Measurements from ENCODE around the gene IL1RAPL1.

IL1RAPL1 gene

GRCh38 chrX:29237972-29238371, 650.7 kb downstream of the IL1RAPL1 start:
- no peaks in the 10 kb centered on the region for H3K36me3 ChIP-seq (ENCODE audit: control insufficient read depth, insufficient read depth, low read length)
- peaks cover 31% of the 10 kb centered on the region; the same call in 1 of the 2 replicates for H3K27me3 ChIP-seq (ENCODE audit: control insufficient read depth, insufficient read depth, low read length)
- H3K9ac ChIP-seq (ENCODE audit: low read length): no peak overlapping the region
- H3K4me3 ChIP-seq (ENCODE audit: low read depth, low read length): no peak overlapping the region
- H3K9me3 ChIP-seq (ENCODE audit: control insufficient read depth, insufficient read depth, low read depth, low read length): no peaks in the 10 kb centered on the region
- H3K4me1 ChIP-seq (ENCODE audit: control insufficient read depth, insufficient read depth, low read length): no peaks in the 10 kb centered on the region
- H3K27ac ChIP-seq (ENCODE audit: low read depth, low read length): no peak overlapping the region

DNA sequence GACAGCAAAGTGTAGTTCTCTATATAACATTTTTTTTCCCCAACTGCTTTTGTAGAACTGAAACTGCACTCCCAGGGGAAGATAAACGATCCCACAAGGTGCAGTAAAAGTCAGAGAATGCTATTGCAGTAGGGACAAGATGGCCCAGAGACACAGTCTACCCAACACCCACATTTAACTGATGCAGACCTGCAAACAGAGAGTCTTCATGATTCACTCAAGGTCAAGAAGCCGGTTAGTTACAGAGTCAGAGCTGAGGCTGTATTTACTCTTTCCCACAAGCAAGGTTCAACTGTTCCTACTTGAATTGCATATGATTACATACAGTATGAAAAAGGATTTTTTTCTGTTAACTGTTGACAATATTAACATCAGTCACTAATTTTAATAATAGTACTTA, 654.6 kb downstream of the IL1RAPL1 start:
- Histone ChIP-seq H3K27ac (ENCODE audit: low read depth, low read length) (no peak overlapping the region), H3K36me3 (ENCODE audit: control insufficient read depth, insufficient read depth, low read length) (no peaks in the 10 kb centered on the region), H3K27me3 (ENCODE audit: control insufficient read depth, insufficient read depth, low read length) (peaks cover 5% of the 10 kb centered on the region; the same call in 1 of the 2 replicates), H3K9me3 (ENCODE audit: control insufficient read depth, insufficient read depth, low read depth, low read length) (no peaks in the 10 kb centered on the region), H3K4me1 (ENCODE audit: control insufficient read depth, insufficient read depth, low read length) (no peaks in the 10 kb centered on the region), H3K9ac (ENCODE audit: low read length) (no peak overlapping the region), H3K4me3 (ENCODE audit: low read depth, low read length) (no peak overlapping the region)

DNA sequence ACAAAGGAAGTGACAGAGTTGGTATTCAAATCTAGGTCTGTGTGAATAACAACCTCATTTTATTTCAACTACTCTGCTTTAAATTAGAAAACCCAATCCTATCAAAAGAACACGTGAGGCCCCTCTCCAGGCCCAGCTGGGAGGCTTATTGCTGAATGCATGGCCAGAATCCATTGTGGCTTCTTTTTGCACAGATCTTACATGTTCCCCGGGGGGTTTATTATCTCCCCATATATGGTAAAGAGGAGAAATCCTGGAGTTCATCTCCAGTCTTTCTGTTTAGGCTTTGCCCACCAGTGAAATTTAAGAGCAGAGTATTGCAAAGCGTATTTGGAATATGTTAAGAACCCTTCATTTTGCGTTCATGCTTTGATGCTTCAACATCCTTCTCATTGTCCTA, 655.6 kb downstream of the IL1RAPL1 start:
- Histone ChIP-seq H3K9ac (ENCODE audit: low read length) (no peak overlapping the region), H3K9me3 (ENCODE audit: control insufficient read depth, insufficient read depth, low read depth, low read length) (no peaks in the 10 kb centered on the region), H3K27ac (ENCODE audit: low read depth, low read length) (no peak overlapping the region), H3K36me3 (ENCODE audit: control insufficient read depth, insufficient read depth, low read length) (no peaks in the 10 kb centered on the region), H3K4me1 (ENCODE audit: control insufficient read depth, insufficient read depth, low read length) (no peaks in the 10 kb centered on the region), H3K4me3 (ENCODE audit: low read depth, low read length) (no peak overlapping the region), H3K27me3 (ENCODE audit: control insufficient read depth, insufficient read depth, low read length) (no peaks in the 10 kb centered on the region; the same call in 1 of the 2 replicates)

- H3K36me3 ChIP-seq (ENCODE audit: control insufficient read depth, insufficient read depth, low read length): no peaks in the 10 kb centered on the region
Measured at GRCh38 chrX:29243942-29244341, 656.7 kb downstream of the IL1RAPL1 start.

GRCh38 chrX:29254515-29254914, 667.3 kb downstream of the IL1RAPL1 start:
- H3K9me3 ChIP-seq (ENCODE audit: control insufficient read depth, insufficient read depth, low read depth, low read length): no peaks in the 10 kb centered on the region
- no peak overlapping the region for H3K4me3 ChIP-seq (ENCODE audit: low read depth, low read length)
- no peak overlapping the region for H3K9ac ChIP-seq (ENCODE audit: low read length)
- H3K27me3 ChIP-seq (ENCODE audit: control insufficient read depth, insufficient read depth, low read length): no peaks in the 10 kb centered on the region; the same call in 1 of the 2 replicates
- no peak overlapping the region for H3K27ac ChIP-seq (ENCODE audit: low read depth, low read length)
- no peaks in the 10 kb centered on the region for H3K36me3 ChIP-seq (ENCODE audit: control insufficient read depth, insufficient read depth, low read length)
- H3K4me1 ChIP-seq (ENCODE audit: control insufficient read depth, insufficient read depth, low read length): no peaks in the 10 kb centered on the region

More at GRCh38 chrX:29243942-29244341, 656.7 kb downstream of the IL1RAPL1 start:
- Histone ChIP-seq H3K27me3 (ENCODE audit: control insufficient read depth, insufficient read depth, low read length) (no peaks in the 10 kb centered on the region; the same call in 1 of the 2 replicates), H3K9ac (ENCODE audit: low read length) (no peak overlapping the region), H3K9me3 (ENCODE audit: control insufficient read depth, insufficient read depth, low read depth, low read length) (no peaks in the 10 kb centered on the region), H3K27ac (ENCODE audit: low read depth, low read length) (no peak overlapping the region), H3K4me1 (ENCODE audit: control insufficient read depth, insufficient read depth, low read length) (no peaks in the 10 kb centered on the region), H3K4me3 (ENCODE audit: low read depth, low read length) (no peak overlapping the region)

DNA sequence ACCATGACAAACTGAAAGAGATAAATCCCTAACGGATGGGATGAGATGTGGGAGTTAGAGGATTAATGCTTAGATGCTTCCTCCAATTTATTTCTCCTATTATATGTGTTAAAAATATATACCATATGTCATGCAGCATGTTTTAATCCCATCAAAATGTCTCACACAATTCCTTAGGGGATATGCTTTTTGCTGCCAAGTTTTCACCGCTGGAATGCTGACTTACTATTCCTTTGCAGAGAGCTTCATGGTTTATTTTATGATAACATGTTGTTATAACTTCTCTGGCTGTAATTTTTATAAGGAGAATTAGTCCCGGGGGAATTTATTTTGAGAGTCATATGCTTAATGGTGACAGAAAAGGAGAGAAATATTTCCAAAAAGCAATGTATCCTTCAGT, 670.3 kb downstream of the IL1RAPL1 start:
- no peaks in the 10 kb centered on the region for H3K36me3 ChIP-seq (ENCODE audit: control insufficient read depth, insufficient read depth, low read length)
- H3K4me1 ChIP-seq (ENCODE audit: control insufficient read depth, insufficient read depth, low read length): no peaks in the 10 kb centered on the region
- H3K9ac ChIP-seq (ENCODE audit: low read length): no peak overlapping the region
- H3K4me3 ChIP-seq (ENCODE audit: low read depth, low read length): no peak overlapping the region
- no peak overlapping the region for H3K27ac ChIP-seq (ENCODE audit: low read depth, low read length)
- no peaks in the 10 kb centered on the region for H3K9me3 ChIP-seq (ENCODE audit: control insufficient read depth, insufficient read depth, low read depth, low read length)
- no peaks in the 10 kb centered on the region; the same call in 1 of the 2 replicates for H3K27me3 ChIP-seq (ENCODE audit: control insufficient read depth, insufficient read depth, low read length)

DNA sequence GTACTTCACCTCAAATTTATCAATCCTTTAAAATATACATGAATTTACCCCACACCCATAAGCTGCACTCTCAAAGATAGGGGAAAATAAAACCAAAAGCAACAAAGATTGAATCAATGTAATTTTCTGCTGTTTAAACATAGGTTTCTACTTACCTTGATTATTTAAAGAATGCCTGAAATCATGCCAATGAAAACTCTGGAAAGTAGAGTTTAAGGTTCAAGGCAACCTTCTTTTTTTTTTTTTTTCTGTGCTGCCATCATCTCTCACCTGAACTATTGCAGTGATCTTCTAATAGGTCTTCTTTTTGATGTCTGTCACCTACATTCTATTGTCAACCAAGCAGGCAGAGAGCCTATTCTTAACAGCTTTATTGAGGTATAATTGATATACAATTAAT, 682.1 kb downstream of the IL1RAPL1 start:
- Histone ChIP-seq H3K36me3 (ENCODE audit: control insufficient read depth, insufficient read depth, low read length) (no peaks in the 10 kb centered on the region), H3K4me3 (ENCODE audit: low read depth, low read length) (no peak overlapping the region), H3K9ac (ENCODE audit: low read length) (no peak overlapping the region), H3K9me3 (ENCODE audit: control insufficient read depth, insufficient read depth, low read depth, low read length) (0 out of 2 replicates have a peak, but pooled peaks cover 2% of the 10 kb centered on the region), H3K27me3 (ENCODE audit: control insufficient read depth, insufficient read depth, low read length) (no peaks in the 10 kb centered on the region; the same call in 1 of the 2 replicates), H3K27ac (ENCODE audit: low read depth, low read length) (no peak overlapping the region), H3K4me1 (ENCODE audit: control insufficient read depth, insufficient read depth, low read length) (no peaks in the 10 kb centered on the region)

- H3K27ac ChIP-seq (ENCODE audit: low read depth, low read length): no peak overlapping the region
- 0 out of 2 replicates have a peak, but pooled peaks cover 2% of the 10 kb centered on the region for H3K9me3 ChIP-seq (ENCODE audit: control insufficient read depth, insufficient read depth, low read depth, low read length)
- H3K27me3 ChIP-seq (ENCODE audit: control insufficient read depth, insufficient read depth, low read length): peaks cover 2% of the 10 kb centered on the region; the same call in 1 of the 2 replicates
- H3K4me3 ChIP-seq (ENCODE audit: low read depth, low read length): no peak overlapping the region
- no peak overlapping the region for H3K9ac ChIP-seq (ENCODE audit: low read length)
- no peaks in the 10 kb centered on the region for H3K4me1 ChIP-seq (ENCODE audit: control insufficient read depth, insufficient read depth, low read length)
- no peaks in the 10 kb centered on the region for H3K36me3 ChIP-seq (ENCODE audit: control insufficient read depth, insufficient read depth, low read length)
Measured at GRCh38 chrX:29274517-29274916, 687.3 kb downstream of the IL1RAPL1 start.

DNA sequence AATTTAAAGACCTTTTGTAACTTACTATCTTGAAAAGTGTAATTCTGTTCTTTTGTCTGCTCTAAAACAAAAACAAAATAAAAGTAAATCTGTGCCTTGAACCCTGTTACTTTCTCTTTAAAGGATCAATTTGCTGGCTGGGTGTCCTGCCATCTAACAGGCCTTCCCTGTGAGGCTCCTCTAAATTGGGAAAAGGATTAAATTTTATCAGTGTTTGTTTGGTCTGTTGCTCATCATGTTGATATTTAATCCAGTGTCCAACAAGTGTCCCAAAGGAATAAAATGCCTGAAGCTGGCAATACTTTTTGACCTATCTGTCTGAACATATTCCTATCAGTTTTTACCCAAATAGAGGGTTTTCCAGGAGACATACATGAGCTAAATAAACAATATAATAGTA, 688.7 kb downstream of the IL1RAPL1 start:
- peaks cover 2% of the 10 kb centered on the region; the same call in 1 of the 2 replicates for H3K27me3 ChIP-seq (ENCODE audit: control insufficient read depth, insufficient read depth, low read length)
- H3K36me3 ChIP-seq (ENCODE audit: control insufficient read depth, insufficient read depth, low read length): no peaks in the 10 kb centered on the region
- no peak overlapping the region for H3K27ac ChIP-seq (ENCODE audit: low read depth, low read length)
- H3K9me3 ChIP-seq (ENCODE audit: control insufficient read depth, insufficient read depth, low read depth, low read length): 0 out of 2 replicates have a peak, but pooled peaks cover 2% of the 10 kb centered on the region
- no peaks in the 10 kb centered on the region for H3K4me1 ChIP-seq (ENCODE audit: control insufficient read depth, insufficient read depth, low read length)
- H3K4me3 ChIP-seq (ENCODE audit: low read depth, low read length): no peak overlapping the region
- no peak overlapping the region for H3K9ac ChIP-seq (ENCODE audit: low read length)

- Histone ChIP-seq H3K27ac (ENCODE audit: low read depth, low read length) (no peak overlapping the region), H3K36me3 (ENCODE audit: control insufficient read depth, insufficient read depth, low read length) (no peaks in the 10 kb centered on the region), H3K9me3 (ENCODE audit: control insufficient read depth, insufficient read depth, low read depth, low read length) (peaks cover 12% of the 10 kb centered on the region), H3K9ac (ENCODE audit: low read length) (no peak overlapping the region), H3K4me3 (ENCODE audit: low read depth, low read length) (no peak overlapping the region), H3K27me3 (ENCODE audit: control insufficient read depth, insufficient read depth, low read length) (no peaks in the 10 kb centered on the region; the same call in 1 of the 2 replicates), H3K4me1 (ENCODE audit: control insufficient read depth, insufficient read depth, low read length) (no peaks in the 10 kb centered on the region)
Measured at GRCh38 chrX:29281078-29281742, 694.0 kb downstream of the IL1RAPL1 start.

GRCh38 chrX:29285664-29286063, 698.4 kb downstream of the IL1RAPL1 start:
- Histone ChIP-seq H3K4me1 (ENCODE audit: control insufficient read depth, insufficient read depth, low read length) (no peaks in the 10 kb centered on the region), H3K27me3 (ENCODE audit: control insufficient read depth, insufficient read depth, low read length) (no peaks in the 10 kb centered on the region), H3K9me3 (ENCODE audit: control insufficient read depth, insufficient read depth, low read depth, low read length) (peaks cover 12% of the 10 kb centered on the region), H3K27ac (ENCODE audit: low read depth, low read length) (no peak overlapping the region), H3K9ac (ENCODE audit: low read length) (no peak overlapping the region), H3K36me3 (ENCODE audit: control insufficient read depth, insufficient read depth, low read length) (no peaks in the 10 kb centered on the region), H3K4me3 (ENCODE audit: low read depth, low read length) (no peak overlapping the region)

All from HUES6 (cell line).